HG02943 (cell line): ENCODE measurements around the gene SLC27A1.

Experiments used
- ATAC-seq: cut with Tn5 transposase; IDR thresholded peaks from one replicate; pipeline ENCODE4 v1.9.1; 2021; ENCODE audit warnings: mild to moderate bottlenecking, low read depth, moderate library complexity; ENCODE audit not compliant: unreplicated experiment

SLC27A1 gene

DNA sequence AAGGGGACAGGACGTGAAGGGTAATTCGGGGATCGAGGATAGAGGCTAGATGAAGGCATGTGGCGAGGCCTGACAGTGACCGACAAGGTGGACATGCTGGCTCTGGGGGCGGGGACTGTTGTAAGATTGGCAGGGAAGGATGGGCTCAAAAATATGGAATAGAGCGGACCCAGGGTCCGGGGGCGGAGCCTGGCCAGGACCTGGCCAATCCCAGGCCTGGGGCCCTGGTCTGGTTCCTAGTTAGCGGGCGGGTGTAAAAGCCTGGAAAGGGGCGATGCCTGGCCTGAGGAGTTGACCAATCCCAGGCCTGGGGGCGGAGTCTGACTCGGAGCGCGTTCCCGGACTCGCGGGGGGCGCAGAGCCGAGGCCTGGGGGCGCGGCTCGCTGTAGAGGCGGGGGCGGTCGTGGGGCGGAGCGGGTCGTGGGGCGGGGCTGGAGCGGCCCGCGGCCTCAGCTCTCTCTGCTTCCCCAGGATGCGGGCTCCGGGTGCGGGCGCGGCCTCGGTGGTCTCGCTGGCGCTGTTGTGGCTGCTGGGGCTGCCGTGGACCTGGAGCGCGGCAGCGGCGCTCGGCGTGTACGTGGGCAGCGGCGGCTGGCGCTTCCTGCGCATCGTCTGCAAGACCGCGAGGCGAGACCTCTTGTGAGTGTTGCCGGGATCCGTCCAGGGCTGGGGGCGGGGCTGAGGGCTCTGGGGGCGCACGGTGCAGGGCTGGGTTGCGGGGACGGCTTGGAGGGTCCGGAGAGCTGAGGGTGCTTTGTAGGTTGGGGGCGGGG is at the start of gene SLC27A1:
Gene SLC27A1, plus strand, starts transcription at position 457 of the 774 bp plus-strand sequence. Its CDS starts 17 bp downstream, at position 474.
- ATAC-seq, result peak; percentile 63

DNA sequence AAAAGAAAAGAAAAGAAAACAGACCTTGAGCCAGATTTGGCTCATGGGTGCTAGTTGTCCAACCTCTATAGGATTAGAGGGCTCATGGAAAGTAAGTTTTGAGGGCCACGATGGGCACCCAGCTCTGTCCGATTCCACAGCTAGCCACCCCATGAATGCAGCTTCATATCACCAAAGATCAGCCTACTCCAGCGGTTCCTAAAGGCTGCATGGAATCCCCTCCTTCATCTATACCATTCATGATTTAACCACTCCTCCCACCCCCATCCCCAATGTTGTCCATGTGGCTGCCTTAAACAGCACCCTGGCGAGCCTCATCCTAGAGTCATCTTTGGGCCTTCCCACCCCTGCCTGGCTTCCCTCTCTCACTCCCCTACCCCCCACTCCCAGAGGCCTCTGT is 48.4 kb upstream of the SLC27A1 start:
- ATAC-seq, result no peak

DNA sequence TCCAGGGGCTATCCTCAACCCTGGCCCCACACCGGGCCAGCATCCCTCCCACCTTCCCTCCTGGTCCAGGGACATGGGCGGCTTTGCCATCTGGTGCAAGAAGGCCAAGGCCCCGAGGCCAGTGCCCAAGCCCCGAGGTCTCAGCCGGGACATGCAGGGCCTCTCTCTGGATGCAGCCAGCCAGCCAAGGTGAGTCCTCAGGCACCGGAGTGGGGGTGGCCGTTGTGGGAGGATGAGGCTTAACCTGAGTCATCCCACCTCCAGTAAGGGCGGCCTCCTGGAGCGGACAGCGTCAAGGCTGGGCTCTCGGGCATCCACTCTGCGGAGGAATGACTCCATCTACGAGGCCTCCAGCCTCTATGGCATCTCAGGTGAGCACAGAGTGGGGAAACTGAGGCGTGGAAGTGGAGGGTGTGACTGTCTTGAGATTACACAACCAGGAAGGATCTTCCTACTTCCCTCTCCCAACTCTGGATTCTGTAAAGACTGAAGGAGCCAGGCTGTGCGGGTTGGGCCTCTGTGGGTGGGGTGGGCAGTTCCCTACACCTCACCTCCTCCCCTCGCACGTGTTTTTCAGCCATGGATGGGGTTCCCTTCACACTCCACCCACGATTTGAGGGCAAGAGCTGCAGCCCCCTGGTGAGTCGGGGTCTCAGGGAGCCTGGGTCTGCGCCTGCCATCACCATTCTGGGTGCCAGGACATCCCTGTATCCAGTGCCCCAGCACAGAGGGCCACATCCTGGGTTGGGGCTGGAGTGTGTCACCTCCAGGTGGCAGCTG is 46.7 kb upstream of the SLC27A1 start:
- ATAC-seq, result no peak

DNA sequence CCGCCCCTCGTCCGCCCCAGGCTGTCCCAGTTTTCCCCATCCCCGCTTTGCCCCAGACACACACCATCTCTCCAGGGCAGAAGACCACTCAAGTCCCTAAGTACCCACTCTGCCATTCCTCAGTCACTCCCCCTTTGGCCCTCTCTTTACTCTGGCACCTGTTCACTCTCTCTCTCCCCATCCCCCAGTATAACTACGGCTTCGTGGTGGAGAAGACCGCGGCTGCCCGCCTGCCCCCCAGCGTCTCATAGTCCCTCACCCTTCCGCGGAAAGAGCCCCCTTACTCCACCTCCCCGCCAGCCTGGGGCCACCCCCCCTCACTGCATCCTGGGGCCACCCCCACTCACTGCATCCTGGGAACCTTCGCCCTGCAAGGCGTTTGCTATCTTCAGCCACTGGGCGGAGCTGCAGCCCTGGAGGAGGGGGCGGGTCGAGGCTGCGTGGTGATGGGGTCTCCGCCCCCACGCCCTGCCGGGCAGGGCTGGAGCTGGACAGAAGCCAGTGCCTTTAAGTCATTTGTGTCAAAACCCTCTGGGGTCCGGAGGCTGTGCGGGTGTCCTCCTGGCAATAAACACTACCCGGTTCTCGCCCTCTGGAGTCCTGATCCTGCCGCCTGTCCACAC is 45.5 kb upstream of the SLC27A1 start:
- no peak for ATAC-seq

DNA sequence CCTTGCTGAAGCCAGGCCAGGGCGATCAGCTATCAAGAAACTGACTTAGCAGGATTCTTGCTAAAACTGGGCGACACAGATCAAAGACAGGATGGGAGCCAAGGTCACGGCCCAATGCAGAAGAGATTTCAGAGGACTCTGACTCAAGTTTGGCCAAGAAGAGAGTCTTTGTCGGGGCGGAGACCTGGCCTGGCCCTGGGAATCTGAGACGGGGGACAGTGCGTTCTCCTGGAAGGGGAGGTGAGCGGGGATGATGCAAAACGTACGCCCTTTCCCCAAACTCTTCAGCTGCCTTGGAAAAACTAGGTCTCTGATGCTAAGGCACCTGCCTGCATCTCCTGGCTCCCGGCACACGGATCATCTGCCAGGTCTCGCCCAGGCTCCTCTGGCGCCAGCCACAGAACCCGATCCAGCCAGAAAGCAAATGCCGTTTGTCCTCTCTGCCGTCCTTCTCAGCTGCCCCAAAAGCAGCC is 40.6 kb upstream of the SLC27A1 start:
- no peak for ATAC-seq

GRCh38 chr19:17431417-17431816 is 38.9 kb upstream of the SLC27A1 start:
- ATAC-seq, result no peak

- ATAC-seq, result no peak
Measured at GRCh38 chr19:17435218-17435617, 35.1 kb upstream of the SLC27A1 start.

DNA sequence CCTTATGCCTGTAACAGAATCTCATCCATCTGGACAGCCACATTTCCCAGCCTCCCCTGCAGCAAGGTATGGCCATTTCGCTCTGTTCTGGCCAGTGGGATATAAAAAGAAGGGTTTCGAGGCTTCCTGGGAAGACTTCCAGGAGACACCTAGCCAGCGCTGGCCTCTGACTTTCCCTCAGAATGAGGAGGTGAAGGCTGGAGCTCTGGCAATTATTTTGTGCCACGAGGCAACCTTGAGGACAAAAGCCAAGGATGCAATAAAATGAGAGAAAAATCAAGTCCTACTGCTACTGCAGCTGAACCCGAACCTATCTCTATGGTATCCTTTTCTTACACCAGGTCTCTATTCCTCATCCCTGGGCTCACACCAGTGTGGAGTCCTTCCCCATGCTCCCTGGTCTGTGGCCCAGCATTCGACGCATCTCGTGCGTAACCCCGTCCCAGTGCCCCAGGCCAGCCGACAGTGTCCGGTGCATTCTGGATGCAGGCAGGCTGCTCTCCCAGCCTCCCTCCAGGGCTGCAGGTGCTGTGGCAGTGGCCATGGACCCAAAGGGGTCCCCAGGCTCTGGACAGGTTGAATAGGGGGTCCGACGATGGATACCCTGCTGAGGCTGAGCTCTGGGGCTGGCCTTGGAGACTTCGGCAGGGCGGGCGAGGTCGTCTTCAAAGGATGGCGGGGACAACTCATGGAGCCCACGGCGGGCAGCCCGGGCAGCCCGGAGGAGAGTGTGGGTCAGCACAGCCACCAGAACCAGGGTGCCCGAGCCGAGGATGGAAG is 34.0 kb upstream of the SLC27A1 start:
- ATAC-seq, result no peak

DNA sequence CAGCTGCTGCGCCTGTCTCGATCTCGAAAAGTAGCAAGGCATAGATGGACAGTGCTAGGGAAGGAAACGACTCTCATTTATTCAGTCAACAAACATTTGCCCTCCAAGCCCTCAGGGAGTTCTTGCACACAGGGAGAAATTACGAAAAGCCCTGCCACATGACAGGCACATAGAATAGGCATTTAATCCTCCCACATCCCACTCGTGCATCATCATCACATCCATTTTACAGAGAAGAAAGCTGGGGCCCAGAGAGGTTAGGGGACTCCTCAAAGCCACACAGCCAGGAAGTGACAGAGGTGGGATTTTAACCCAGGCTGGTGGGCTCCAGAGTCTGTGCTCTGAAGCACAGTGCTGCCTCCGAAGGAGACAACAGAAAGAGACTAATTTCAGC is 33.5 kb upstream of the SLC27A1 start:
- ATAC-seq, result no peak

- ATAC-seq, result no peak
Measured at GRCh38 chr19:17441241-17442021, 28.9 kb upstream of the SLC27A1 start.

GRCh38 chr19:17445526-17446165 is 24.7 kb upstream of the SLC27A1 start:
- no peak for ATAC-seq

DNA sequence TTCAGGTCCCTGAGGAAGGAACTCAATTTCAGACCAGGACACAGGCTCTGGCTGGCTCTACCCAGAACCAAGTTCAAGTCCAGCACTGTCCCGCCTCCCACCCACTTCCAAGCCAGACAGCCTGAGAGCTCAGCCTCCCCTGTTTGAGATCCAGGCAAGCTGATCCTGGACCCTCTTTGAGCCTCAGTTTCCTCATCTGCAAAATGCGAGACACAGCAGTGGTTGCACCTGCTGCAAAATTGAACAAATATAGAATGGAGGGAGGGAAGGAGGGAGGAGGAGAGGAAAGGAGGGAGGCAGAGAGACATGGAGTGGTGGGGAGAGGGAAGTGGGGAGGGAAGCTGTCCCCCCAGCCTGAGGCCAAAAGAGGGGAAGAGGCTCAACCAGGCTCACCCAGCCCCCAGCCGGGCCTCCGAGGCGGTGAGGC is 22.6 kb upstream of the SLC27A1 start:
- ATAC-seq, result no peak

- no peak for ATAC-seq
Measured at GRCh38 chr19:17448131-17448967, 22.0 kb upstream of the SLC27A1 start, which contains the start of gene TMEM221. Gene TMEM221, minus strand, starts transcription at chr19:17448668. Its CDS starts 206 bp downstream, at chr19:17448462.

- no peak for ATAC-seq
Measured at GRCh38 chr19:17450264-17451075, 19.9 kb upstream of the SLC27A1 start.

GRCh38 chr19:17451820-17452219 is 18.5 kb upstream of the SLC27A1 start:
- ATAC-seq, result no peak

DNA sequence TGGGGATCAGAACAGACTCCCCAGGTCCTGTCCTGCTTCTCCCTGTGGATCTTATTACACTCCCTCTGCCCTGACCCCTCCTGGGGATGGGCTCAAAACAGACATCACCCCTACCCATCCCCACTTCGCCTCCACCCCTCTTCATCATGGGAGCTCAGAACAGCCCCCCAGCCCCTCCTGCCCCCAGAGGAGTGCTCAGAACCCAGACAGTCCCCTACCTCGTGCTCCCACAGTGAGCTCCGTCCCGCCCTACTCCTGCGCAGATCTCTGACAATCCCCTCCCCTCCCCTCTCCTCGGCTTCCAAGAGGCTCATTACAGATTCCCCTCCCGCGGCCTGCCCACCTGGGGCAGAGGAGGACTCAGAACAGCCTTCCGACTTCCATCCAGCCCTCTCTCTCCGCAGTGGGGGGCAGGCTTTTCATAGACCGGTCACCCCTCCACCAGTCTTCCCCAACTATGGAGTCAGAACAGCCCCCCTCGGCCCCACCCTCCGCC is 15.7 kb upstream of the SLC27A1 start:
- no peak for ATAC-seq
